Fibroblast of the conjunctiva (primary cell): Measurements from ENCODE around the gene PTPMT1.
A peak's percentile ranks its signal among the peaks of the same experiment; 100 is the strongest.

Source experiments
- DNase-seq: peaks from one replicate; pipeline ENCODE4 v3.0.0-alpha.2; 2010; ENCODE audit warnings: low read depth

Gene PTPMT1

DNA sequence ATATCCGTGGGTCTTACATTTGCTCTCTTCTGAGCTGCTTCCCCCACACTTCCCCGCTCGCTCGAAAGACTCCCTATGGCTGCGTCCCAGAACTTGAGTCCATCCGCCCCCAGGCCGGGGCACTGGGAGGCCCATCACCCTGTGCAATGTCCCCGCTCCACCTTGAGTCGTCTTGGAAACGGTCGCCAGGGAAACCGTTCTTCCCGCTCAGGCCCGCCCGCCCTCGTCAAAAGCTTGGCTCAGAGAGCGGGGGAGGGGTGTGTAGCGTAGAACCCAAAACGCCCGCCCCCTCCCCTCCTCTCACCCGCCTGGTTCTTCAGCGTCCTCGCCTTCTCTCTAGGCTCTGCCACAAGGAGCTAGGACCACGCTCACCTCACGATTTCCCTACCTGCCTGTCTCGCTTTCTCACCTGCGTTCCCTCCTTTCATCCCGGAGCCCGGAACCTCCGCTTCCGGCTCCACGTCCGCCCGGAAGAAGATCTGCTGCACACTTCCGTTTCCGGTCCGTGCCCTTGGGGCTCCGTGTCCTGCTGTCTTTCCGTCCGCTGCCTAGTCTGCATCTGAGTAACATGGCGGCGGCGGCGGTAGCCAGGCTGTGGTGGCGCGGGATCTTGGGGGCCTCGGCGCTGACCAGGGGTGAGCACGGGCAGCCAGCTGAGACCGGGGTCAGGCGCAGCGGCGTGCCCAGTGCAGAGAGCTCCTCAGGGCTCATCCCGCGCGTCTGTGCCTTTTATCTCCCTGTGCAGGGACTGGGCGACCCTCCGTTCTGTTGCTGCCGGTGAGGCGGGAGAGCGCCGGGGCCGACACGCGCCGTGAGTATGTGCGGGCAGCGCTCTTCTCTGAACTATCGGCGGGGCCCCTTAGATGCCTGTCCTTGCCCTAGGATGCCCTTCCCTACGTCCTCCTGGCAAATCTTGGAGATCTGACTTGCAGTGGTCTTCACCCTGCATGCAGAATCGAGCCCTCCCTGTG is 13.4 kb downstream of the PTPMT1 start, which contains the start of the genes KBTBD4 and NDUFS3:
TSS of gene KBTBD4 (minus strand) at position 447 of the 971 bp plus-strand sequence. CDS start at position 428, 19 bp downstream.
TSS of gene NDUFS3 (plus strand) at position 551 of the 971 bp plus-strand sequence. CDS start at position 569, 18 bp downstream.
- peak; percentile 81 for DNase-seq

GRCh38 chr11:47583844-47584243 is 18.4 kb downstream of the PTPMT1 start:
- no peak for DNase-seq

DNA sequence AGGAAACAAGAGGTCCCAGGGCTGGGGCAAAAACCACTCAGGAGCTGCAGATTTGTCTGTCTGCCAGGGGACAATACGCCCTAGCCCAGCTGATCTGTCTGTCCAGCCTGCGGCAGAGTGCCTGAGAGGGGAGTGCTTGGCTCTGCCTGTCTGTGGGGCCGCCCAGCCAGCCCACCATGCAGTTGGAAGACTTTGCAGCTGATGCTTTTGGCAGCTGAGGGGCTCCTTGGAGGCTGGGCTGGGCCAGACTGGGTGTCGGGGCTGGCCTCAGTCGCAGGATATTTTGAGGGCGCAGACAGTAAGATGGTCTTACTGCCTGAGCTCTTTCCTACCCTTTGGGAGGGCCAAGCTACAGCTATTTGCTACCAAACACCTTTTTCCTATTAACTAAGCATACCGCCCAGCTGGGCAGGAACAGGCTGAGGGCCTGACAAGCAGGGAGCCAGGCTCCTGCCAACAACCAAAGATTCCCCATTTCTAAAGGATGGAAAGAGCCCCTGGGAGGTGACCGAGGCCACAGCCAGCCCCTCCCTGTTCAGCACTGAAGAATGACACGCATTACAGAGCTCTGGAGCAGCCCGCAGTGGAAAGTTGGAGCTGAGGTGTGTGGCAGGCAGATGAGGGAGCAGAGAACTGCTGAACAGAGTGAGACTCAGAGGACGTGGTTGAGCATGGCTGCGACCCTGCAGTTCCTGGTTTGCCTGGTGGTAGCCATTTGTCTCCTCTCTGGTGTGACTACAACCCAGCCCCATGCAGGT is 20.9 kb downstream of the PTPMT1 start, which contains the start of gene FAM180B:
TSS of gene FAM180B (plus strand) at position 581 of the 758 bp plus-strand sequence. CDS start at position 672, 91 bp downstream.
- peak; percentile 46 for DNase-seq

- no peak for DNase-seq
Observed at GRCh38 chr11:47587039-47587716, 21.8 kb downstream of the PTPMT1 start.

DNA sequence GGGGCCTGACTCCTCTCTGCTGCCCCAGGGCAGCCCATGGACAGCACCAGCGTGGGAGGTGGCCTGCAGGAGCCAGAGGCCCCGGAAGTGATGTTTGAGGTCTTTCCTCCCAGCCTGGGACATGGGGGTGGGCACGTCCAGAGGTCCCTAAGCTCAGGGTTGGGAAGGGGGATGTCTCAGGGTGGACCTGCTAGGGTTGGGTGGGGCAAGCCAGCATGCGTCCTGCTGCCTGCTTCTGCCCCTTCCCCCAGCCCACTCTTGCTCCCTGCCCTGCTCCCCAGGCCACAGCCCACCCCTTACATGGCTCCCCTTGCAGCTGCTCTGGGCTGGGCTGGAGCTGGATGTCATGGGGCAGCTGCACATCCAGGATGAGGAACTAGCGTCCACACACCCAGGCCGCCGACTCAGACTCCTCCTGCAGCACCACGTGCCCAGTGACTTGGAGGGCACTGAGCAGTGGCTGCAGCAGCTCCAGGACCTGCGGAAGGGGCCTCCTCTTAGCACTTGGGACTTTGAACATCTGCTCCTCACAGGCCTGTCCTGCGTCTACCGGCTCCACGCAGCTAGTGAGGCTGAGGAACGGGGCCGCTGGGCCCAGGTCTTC is 22.4 kb downstream of the PTPMT1 start:
- DNase-seq: no peak

GRCh38 chr11:47589118-47589517 is 23.7 kb downstream of the PTPMT1 start:
- no peak for DNase-seq

- DNase-seq: no peak
Observed at GRCh38 chr11:47589584-47589976, 24.2 kb downstream of the PTPMT1 start.

- no peak for DNase-seq
Observed at GRCh38 chr11:47589977-47590861, 24.8 kb downstream of the PTPMT1 start.

- no peak for DNase-seq
Observed at GRCh38 chr11:47591764-47592163, 26.4 kb downstream of the PTPMT1 start.

DNA sequence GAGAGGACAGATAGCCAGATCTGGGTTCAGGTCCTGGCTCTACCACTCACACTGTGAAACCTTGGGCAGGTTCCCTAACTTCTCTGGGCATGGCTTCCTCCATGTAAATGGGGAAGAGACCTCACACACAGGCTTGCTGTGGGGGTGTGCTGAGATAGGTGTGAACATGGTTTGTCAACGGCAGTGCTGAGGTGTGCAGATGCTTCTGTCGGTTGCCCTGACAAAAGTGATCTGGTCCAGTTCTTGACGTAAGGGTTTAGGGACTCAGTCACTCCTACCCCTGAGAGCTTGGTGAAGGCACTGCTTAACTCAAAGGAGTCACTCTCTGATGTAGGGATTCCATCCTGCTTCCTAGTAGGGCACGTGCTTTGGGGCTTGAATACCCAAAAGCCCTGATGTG is 26.9 kb downstream of the PTPMT1 start:
- DNase-seq: no peak

DNA sequence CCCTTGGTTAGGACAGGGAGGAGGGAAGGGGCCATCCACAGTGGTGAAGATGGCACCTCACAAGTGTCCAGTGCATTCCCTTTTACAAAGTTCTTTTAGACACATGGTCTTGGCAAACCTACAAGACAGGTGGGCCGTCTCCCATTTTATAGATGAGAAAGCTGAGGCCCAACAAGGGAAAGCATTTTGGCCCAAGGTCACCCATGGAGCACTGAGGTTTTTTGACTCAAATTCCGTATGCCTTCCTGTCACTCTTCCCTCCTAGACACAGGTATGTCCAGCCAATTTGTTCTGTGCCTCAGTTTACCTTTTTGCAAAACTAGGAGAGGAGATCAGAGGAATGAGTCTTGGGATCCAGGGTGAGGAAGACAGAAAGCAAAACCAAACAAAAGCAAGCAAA is 27.6 kb downstream of the PTPMT1 start:
- DNase-seq: no peak

GRCh38 chr11:47593492-47593933 is 28.1 kb downstream of the PTPMT1 start:
- DNase-seq: no peak

DNA sequence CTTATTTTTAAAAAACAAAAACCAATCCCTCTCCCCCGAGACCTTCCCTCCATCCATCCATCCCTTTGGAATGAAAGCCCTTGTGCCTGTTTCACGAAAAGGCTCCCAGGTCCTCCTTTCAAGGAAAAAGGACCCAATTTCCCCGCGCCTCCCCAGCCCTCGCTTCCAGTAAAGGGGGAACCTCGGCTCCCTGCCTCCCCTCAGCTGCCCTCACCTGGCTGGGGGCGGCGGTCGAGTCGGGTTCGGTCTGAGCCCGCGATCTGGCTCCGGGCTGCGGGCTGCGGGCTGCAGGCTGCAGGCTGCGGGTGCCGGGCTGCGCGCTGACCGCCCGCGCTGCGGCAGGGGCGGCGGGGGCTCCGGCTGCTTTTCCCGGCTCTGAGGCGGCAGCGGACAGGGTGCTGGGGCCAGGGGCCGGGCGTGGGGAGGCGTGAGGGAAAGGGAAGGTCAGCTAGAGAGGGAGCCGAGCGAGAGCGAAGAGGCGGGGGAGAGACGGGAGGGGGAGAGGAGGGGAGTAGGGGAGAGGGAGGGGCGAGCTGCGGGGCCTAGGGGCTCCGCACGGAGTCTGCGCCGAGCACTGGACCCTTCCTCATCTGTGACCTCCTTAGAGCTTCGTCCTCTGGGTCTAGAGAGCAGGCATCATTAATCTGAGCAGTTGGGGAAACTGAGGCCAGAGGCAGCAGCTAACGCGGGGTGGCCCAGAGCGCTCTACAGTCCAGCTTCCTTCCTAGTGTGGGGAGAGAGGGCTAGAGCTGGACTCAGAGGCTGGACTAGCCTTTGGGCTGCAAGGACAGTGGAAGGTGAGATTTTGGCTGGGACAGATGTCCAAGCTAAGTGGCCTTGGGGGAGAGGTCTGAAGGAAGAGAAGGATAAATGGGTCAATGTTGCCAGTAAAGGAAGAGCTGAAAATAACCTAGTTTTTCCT is 28.8 kb downstream of the PTPMT1 start, which contains the start of gene C1QTNF4:
TSS of gene C1QTNF4 (minus strand) at position 478 of the 922 bp plus-strand sequence. CDS start 3,601 bp downstream, outside the sequence.
- DNase-seq: no peak

DNA sequence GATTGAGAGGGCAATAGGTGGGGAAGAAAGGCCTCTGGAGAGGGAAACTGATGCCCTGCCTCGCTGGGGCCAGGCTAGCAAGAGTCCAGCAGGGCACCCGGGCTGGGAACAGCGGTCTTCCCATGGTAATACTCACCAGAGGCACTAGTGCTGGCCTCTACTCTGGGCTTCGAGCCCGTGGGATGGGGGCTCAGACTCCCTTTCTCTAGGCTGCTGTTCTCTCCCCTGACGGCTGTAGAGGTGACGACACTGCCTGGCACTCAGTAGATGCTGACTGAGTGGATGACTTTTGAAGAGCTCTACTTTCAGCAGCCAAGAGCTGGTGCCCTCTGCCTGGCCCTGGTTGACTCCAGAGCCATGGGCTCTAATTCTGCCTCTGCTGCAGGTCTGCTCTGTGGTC is 29.6 kb downstream of the PTPMT1 start:
- DNase-seq: no peak

DNA sequence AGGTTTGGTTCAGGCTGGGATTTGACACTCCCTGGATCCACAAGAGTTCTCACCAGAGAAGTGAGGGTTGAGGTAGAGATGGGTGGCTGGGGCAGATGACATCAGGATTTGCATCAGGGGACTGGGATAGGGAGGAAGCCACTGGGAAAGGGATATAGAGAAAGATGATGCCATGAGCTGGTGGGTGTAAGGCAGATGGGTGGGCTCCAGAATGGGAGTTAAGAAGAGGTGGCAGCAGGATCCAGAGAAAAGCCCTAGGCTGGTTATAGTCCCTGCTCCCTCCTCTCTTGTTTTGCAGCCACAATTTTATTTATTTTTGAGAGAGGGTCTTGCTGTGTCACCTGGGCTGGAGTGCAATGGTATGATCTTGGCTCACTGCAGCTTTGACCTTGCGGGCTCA is 30.6 kb downstream of the PTPMT1 start:
- DNase-seq: no peak

DNA sequence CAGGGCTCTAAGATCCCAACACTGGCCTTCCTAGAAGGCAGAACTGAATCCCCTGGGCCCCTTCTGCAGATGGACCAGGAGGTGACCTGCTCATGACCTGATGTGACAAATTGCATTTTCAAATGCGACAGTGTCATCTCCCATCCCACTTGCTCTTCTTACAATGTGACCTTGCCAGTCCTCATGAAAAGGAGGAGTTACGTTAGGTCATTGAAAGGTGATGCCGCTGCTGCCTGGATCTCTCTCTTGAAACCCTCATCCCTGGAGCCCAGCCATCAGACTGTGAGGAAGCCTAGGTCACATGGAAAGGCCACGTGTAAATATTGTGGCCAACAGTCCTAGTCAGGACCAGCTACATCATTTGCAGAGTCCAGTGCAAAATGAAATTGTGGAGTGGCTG is 34.5 kb downstream of the PTPMT1 start:
- no peak for DNase-seq

- DNase-seq: no peak
Observed at GRCh38 chr11:47603295-47603694, 37.9 kb downstream of the PTPMT1 start.

GRCh38 chr11:47605921-47606320 is 40.5 kb downstream of the PTPMT1 start:
- DNase-seq: no peak

DNA sequence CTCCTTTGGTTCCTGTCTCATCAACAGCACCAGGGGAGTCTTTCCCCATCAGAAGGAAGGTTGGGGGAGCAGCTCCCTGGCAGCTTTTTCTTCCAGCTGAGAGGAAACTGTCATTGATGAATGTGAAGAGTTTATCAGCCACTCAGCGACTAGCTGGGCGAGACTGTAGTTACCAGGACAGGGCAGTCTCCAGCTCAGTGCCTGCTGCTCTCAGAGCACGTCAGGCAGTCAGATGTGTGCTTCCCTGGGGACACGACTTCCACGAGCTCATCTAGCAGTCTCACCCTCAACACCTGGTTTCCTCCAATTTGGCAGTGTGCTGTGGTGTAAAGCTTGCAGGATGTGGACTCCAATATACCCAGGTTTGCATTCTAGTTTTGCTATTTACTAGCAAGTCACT is 41.3 kb downstream of the PTPMT1 start:
- DNase-seq: no peak
